IMR-90 (cell line): ENCODE results near the gene KRTAP5-1.
"Not testable (repeated sequence)": the region's sequence is repeated elsewhere in the genome, so short reads cannot be mapped to it uniquely, and the experiment has no call there.

Source experiments
- CEBPB ChIP-seq: IDR thresholded peaks from 2 replicates; pipeline ENCODE4 v1.6.1; 2012; ENCODE audit warnings: low read depth, low read length, improper control_type of control experiment
- TF ChIP-seq, protein P1 (sequence below): conservative IDR thresholded peaks from 2 replicates; pipeline ENCODE4 v1.5.1; 2012; ENCODE audit warnings: mild to moderate bottlenecking, low read depth, low read length, improper control_type of control experiment
- TF ChIP-seq, protein P2 (sequence below): fragments of 150-350 bp; IDR thresholded peaks from 2 replicates; pipeline ENCODE4 v1.6.1; 2016; ENCODE audit warnings: low read depth, mild to moderate bottlenecking, low read length, moderate library complexity, borderline replicate concordance
- TF ChIP-seq, protein P3 (sequence below): fragments of 150-350 bp; IDR thresholded peaks from 2 replicates; pipeline ENCODE4 v1.6.1; 2017; ENCODE audit warnings: mild to moderate bottlenecking, antibody characterized with exemption, low read length, low read depth

DNA sequence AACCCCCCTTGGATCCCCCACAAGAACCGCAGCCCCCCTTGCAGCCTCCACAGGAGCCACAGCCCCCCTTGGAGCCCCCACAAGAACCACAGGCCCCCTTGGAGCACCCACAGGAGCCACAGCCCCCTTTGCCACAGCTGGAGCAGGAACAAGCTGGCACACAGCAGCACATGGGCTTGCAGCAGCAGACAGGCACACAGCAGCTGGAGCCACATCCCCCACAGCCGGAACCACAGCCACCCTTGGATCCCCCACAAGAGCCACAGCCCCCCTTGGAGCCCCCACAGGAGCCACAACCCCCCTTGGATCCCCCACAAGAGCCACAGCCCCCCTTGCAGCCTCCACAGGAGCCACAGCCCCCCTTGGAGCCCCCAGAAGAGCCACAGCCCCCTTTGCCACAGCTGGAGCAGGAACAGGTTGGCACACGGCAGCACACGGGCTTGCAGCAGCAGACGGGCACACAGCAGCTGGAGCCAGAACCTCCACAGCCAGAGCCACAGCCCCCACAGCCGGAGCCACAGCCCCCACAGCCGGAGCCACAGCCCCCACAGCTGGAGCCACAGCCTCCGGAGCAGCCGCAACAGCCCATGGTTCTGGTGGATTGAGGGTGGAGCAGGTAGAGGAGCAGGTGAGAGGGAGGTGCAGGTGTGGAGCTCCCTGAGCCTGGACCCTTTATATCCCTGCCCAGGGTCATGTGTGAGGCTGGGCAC is at the start of gene KRTAP5-1:
- not testable (repeated sequence) for TF ChIP-seq CEBPB
- TF ChIP-seq, protein P1, sequence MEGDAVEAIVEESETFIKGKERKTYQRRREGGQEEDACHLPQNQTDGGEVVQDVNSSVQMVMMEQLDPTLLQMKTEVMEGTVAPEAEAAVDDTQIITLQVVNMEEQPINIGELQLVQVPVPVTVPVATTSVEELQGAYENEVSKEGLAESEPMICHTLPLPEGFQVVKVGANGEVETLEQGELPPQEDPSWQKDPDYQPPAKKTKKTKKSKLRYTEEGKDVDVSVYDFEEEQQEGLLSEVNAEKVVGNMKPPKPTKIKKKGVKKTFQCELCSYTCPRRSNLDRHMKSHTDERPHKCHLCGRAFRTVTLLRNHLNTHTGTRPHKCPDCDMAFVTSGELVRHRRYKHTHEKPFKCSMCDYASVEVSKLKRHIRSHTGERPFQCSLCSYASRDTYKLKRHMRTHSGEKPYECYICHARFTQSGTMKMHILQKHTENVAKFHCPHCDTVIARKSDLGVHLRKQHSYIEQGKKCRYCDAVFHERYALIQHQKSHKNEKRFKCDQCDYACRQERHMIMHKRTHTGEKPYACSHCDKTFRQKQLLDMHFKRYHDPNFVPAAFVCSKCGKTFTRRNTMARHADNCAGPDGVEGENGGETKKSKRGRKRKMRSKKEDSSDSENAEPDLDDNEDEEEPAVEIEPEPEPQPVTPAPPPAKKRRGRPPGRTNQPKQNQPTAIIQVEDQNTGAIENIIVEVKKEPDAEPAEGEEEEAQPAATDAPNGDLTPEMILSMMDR, result not testable (repeated sequence)
- TF ChIP-seq, protein P2, sequence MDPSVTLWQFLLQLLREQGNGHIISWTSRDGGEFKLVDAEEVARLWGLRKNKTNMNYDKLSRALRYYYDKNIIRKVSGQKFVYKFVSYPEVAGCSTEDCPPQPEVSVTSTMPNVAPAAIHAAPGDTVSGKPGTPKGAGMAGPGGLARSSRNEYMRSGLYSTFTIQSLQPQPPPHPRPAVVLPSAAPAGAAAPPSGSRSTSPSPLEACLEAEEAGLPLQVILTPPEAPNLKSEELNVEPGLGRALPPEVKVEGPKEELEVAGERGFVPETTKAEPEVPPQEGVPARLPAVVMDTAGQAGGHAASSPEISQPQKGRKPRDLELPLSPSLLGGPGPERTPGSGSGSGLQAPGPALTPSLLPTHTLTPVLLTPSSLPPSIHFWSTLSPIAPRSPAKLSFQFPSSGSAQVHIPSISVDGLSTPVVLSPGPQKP, result not testable (repeated sequence)
- TF ChIP-seq, protein P3, sequence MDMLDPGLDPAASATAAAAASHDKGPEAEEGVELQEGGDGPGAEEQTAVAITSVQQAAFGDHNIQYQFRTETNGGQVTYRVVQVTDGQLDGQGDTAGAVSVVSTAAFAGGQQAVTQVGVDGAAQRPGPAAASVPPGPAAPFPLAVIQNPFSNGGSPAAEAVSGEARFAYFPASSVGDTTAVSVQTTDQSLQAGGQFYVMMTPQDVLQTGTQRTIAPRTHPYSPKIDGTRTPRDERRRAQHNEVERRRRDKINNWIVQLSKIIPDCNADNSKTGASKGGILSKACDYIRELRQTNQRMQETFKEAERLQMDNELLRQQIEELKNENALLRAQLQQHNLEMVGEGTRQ, result not testable (repeated sequence)
